ENCODE measurements around the gene NRROS. TPM values are rescaled to one million over a fixed set of nuclear protein-coding genes. Genes with fewer than 3 reads are reported as not detected.

The NRROS gene
- polyA plus RNA-seq, 1 of the 3 experiments (the other 2 are of a cell fraction), result 0.25 TPM

DNA sequence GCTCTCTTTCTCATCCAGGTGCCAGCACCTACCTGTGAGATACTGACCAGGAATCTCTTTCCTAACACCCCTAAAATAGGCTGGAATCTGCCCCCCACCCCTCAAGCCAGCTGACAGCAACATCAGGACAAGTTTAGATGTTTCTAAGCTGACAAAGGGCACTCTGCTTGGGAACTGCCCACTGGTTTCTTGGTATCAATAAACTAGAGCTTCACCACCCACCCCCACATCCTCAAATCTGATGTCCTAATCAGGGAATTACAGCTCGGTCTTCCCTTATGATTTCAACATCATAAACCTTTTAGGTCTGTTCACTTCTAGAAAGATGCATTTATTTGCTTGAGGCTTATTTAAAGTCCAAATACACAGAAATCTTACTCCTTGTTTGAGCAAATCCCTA is 37.9 kb downstream of the NRROS start:
- Histone ChIP-seq H4K20me1 (ENCODE audit: insufficient read depth) (no peaks in the 10 kb centered on the region), H3K9me3 (no peaks in the 10 kb centered on the region), H3K4me3 (ENCODE audit: low read depth in 2 of 2, low read length in 1 of 2) (no peak overlapping the region), H3K4me2 (no peak overlapping the region), H2AFZ (ENCODE audit: low read depth) (no peak overlapping the region), H3K27ac (ENCODE audit: low read depth in 2 of 2, low read length in 1 of 2) (no peak overlapping the region), H3K36me3 (replicated peaks in 1 of 2; ENCODE audit: control insufficient read depth in 1 of 2, insufficient read depth in 2 of 2, low read length in 1 of 2) (no peaks in the 10 kb centered on the region), H3K79me2 (ENCODE audit: insufficient read depth) (no peaks in the 10 kb centered on the region), H3K9me2 (no peaks in the 10 kb centered on the region), H3K4me1 (ENCODE audit: control insufficient read depth in 1 of 2, insufficient read depth in 2 of 2, low read depth in 1 of 2, low read length in 1 of 2) (no peaks in the 10 kb centered on the region), H3F3A (replicated peaks; ENCODE audit: insufficient read depth) (no peaks in the 10 kb centered on the region), H3K27me3 (ENCODE audit: insufficient read depth) (no peaks in the 10 kb centered on the region; the same call in 1 of the 2 replicates), H3K9ac (no peak overlapping the region)
- ChIA-PET POLR2A (no interaction called here), CTCF (interaction anchor here (1.1 to 5.2 kb wide), 4 partner anchors 9 to 149 kb away, joined by 3 to 37 read pairs (median 12); no protein-coding TSS in a partner anchor)
- DNase-seq, result no peak
- no peak for TF ChIP-seq TCF12 (IDR thresholded peaks at IDR 0.05)
- WGBS (ENCODE audit: low lambda C conversion rate), result 67% methylated on average over 1 of the region's 1 CpG

DNA sequence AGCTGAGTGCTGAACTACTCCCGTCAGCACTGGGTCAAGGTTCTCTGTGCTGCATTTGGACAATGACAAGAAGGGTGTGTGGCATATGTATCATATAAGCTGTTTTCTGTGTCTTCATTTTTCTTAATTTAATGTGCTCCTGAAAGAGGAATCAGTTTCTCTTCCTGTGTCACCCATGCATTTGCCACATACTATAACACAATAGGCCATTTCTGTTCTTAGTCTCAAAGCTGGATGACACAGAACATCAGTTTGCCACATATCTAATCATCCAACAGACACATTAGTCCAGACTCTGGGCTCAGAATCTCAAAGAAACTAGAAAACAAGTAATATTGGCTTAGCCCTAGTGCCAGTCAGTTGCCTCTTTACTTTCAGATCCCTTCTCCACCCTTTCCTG is 38.4 kb downstream of the NRROS start:
- H3K4me1 ChIP-seq (ENCODE audit: control insufficient read depth in 1 of 2, insufficient read depth in 2 of 2, low read depth in 1 of 2, low read length in 1 of 2), result no peaks in the 10 kb centered on the region
- no peaks in the 10 kb centered on the region for H4K20me1 ChIP-seq (ENCODE audit: insufficient read depth)
- H3K79me2 ChIP-seq (ENCODE audit: insufficient read depth), result no peaks in the 10 kb centered on the region
- no peak for DNase-seq
- no peaks in the 10 kb centered on the region for H3F3A ChIP-seq (replicated peaks; ENCODE audit: insufficient read depth)
- no peak overlapping the region for H3K27ac ChIP-seq (ENCODE audit: low read depth in 2 of 2, low read length in 1 of 2)
- H3K27me3 ChIP-seq (ENCODE audit: insufficient read depth), result no peaks in the 10 kb centered on the region; the same call in 1 of the 2 replicates
- POLR2A ChIA-PET, result no interaction called here
- H2AFZ ChIP-seq (ENCODE audit: low read depth), result no peak overlapping the region
- no peak overlapping the region for H3K4me3 ChIP-seq (ENCODE audit: low read depth in 2 of 2, low read length in 1 of 2)
- 74% methylated on average over 1 of the region's 1 CpG for WGBS (ENCODE audit: low lambda C conversion rate)
- H3K9ac ChIP-seq, result no peak overlapping the region
- H3K9me3 ChIP-seq, result no peaks in the 10 kb centered on the region
- H3K9me2 ChIP-seq, result no peaks in the 10 kb centered on the region
- H3K4me2 ChIP-seq, result no peak overlapping the region
- no peaks in the 10 kb centered on the region for H3K36me3 ChIP-seq (replicated peaks in 1 of 2; ENCODE audit: control insufficient read depth in 1 of 2, insufficient read depth in 2 of 2, low read length in 1 of 2)
- CTCF ChIA-PET, result interaction anchor here (1.1 to 5.2 kb wide), 4 partner anchors 9 to 149 kb away, joined by 3 to 37 read pairs (median 12); no protein-coding TSS in a partner anchor
- TF ChIP-seq RAD21 (IDR thresholded peaks at IDR 0.05; ENCODE audit: low read length) (no peak), RCOR1 (IDR thresholded peaks at IDR 0.05; ENCODE audit: low read length) (no peak), RFX5 (IDR thresholded peaks at IDR 0.05; ENCODE audit: low read length) (no peak), GATA2 (CRISPR knock-in tag; IDR thresholded peaks at IDR 0.05) (no peak), TAF1 (IDR thresholded peaks at IDR 0.05; ENCODE audit: borderline replicate concordance, low read depth, low read length) (no peak), SMC3 (IDR thresholded peaks at IDR 0.05; ENCODE audit: low read depth, low read length) (no peak), EP300 (IDR thresholded peaks at IDR 0.05; ENCODE audit: borderline replicate concordance in 1 of 2, low read depth in 1 of 2, low read length in 1 of 2) (no peak), NFIC (IDR thresholded peaks at IDR 0.05; ENCODE audit: borderline replicate concordance) (no peak), RXRA (IDR thresholded peaks at IDR 0.05; ENCODE audit: borderline replicate concordance, low read depth) (no peak), NRF1 (IDR thresholded peaks at IDR 0.05; ENCODE audit: low read depth, low read length) (no peak), YY1 (IDR thresholded peaks at IDR 0.05; ENCODE audit: low read depth) (no peak), FOXJ3 (CRISPR knock-in tag; IDR thresholded peaks at IDR 0.05) (no peak), GABPA (IDR thresholded peaks at IDR 0.05; ENCODE audit: low read depth) (no peak)
- TF ChIP-seq, protein P1, sequence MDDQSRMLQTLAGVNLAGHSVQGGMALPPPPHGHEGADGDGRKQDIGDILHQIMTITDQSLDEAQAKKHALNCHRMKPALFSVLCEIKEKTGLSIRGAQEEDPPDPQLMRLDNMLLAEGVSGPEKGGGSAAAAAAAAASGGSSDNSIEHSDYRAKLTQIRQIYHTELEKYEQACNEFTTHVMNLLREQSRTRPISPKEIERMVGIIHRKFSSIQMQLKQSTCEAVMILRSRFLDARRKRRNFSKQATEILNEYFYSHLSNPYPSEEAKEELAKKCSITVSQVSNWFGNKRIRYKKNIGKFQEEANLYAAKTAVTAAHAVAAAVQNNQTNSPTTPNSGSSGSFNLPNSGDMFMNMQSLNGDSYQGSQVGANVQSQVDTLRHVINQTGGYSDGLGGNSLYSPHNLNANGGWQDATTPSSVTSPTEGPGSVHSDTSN (IDR thresholded peaks at IDR 0.05), result no peak
- TF ChIP-seq, protein P2, sequence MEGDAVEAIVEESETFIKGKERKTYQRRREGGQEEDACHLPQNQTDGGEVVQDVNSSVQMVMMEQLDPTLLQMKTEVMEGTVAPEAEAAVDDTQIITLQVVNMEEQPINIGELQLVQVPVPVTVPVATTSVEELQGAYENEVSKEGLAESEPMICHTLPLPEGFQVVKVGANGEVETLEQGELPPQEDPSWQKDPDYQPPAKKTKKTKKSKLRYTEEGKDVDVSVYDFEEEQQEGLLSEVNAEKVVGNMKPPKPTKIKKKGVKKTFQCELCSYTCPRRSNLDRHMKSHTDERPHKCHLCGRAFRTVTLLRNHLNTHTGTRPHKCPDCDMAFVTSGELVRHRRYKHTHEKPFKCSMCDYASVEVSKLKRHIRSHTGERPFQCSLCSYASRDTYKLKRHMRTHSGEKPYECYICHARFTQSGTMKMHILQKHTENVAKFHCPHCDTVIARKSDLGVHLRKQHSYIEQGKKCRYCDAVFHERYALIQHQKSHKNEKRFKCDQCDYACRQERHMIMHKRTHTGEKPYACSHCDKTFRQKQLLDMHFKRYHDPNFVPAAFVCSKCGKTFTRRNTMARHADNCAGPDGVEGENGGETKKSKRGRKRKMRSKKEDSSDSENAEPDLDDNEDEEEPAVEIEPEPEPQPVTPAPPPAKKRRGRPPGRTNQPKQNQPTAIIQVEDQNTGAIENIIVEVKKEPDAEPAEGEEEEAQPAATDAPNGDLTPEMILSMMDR (IDR thresholded peaks at IDR 0.05), result no peak
- TF ChIP-seq, protein P3, sequence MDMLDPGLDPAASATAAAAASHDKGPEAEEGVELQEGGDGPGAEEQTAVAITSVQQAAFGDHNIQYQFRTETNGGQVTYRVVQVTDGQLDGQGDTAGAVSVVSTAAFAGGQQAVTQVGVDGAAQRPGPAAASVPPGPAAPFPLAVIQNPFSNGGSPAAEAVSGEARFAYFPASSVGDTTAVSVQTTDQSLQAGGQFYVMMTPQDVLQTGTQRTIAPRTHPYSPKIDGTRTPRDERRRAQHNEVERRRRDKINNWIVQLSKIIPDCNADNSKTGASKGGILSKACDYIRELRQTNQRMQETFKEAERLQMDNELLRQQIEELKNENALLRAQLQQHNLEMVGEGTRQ (IDR thresholded peaks at IDR 0.05; ENCODE audit: borderline replicate concordance, low read depth, low read length), result no peak
- TF ChIP-seq, protein P4, sequence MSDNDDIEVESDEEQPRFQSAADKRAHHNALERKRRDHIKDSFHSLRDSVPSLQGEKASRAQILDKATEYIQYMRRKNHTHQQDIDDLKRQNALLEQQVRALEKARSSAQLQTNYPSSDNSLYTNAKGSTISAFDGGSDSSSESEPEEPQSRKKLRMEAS (IDR thresholded peaks at IDR 0.05; ENCODE audit: low read depth), result no peak
